GM21576 (cell line): ENCODE measurements around the gene CPXM2.

Source experiments
- ATAC-seq: cut with Tn5 transposase; IDR thresholded peaks from one replicate; pipeline ENCODE4 v1.9.1; 2021; ENCODE audit warnings: mild to moderate bottlenecking, moderate library complexity; ENCODE audit not compliant: unreplicated experiment

CPXM2 gene

GRCh38 chr10:123878666-123879303 is 12.8 kb downstream of the CPXM2 start:
- ATAC-seq, result no peak

- ATAC-seq, result no peak
Observed at GRCh38 chr10:123870260-123870659, 21.3 kb downstream of the CPXM2 start.

- ATAC-seq, result no peak
Observed at GRCh38 chr10:123869020-123869414, 22.6 kb downstream of the CPXM2 start.

GRCh38 chr10:123868038-123869019 is 23.3 kb downstream of the CPXM2 start:
- ATAC-seq, result no peak

GRCh38 chr10:123865880-123866279 is 25.7 kb downstream of the CPXM2 start:
- ATAC-seq, result no peak

GRCh38 chr10:123865350-123865749 is 26.3 kb downstream of the CPXM2 start:
- no peak for ATAC-seq

- ATAC-seq, result no peak
Observed at GRCh38 chr10:123864923-123865322, 26.7 kb downstream of the CPXM2 start.

- no peak for ATAC-seq
Observed at GRCh38 chr10:123863721-123864482, 27.7 kb downstream of the CPXM2 start.

GRCh38 chr10:123863183-123863575 is 28.4 kb downstream of the CPXM2 start:
- ATAC-seq, result no peak

GRCh38 chr10:123862421-123863182 is 29.0 kb downstream of the CPXM2 start:
- no peak for ATAC-seq

- ATAC-seq, result no peak
Observed at GRCh38 chr10:123860856-123861255, 30.8 kb downstream of the CPXM2 start.

- ATAC-seq, result no peak
Observed at GRCh38 chr10:123860209-123860608, 31.4 kb downstream of the CPXM2 start.

GRCh38 chr10:123859653-123860050 is 32.0 kb downstream of the CPXM2 start:
- no peak for ATAC-seq

- no peak for ATAC-seq
Observed at GRCh38 chr10:123858907-123859652, 32.5 kb downstream of the CPXM2 start.

GRCh38 chr10:123858077-123858681 is 33.4 kb downstream of the CPXM2 start:
- ATAC-seq, result no peak

GRCh38 chr10:123857616-123858015 is 34.0 kb downstream of the CPXM2 start:
- ATAC-seq, result no peak

- no peak for ATAC-seq
Observed at GRCh38 chr10:123855008-123855684, 36.5 kb downstream of the CPXM2 start.

- no peak for ATAC-seq
Observed at GRCh38 chr10:123854498-123854897, 37.1 kb downstream of the CPXM2 start.

GRCh38 chr10:123854003-123854402 is 37.6 kb downstream of the CPXM2 start:
- no peak for ATAC-seq
